Upper lobe of left lung (tissue), 6 donors: Measurements from ENCODE around the gene MOGAT2. TPM values are rescaled to one million over a fixed set of nuclear protein-coding genes. Genes with fewer than 3 reads are reported as not detected.

ENCODE experiments used
- ATAC-seq, 2 donors: fragments of 200-7000 bp; cut with Tn5 transposase; one replicate each; pipeline ENCODE4 v1.9.1; 2022; ENCODE audit warnings: mild to moderate bottlenecking in 2 of 2, moderate library complexity in 2 of 2; ENCODE audit not compliant: low FRiP score in 2 of 2
- DNase-seq, 2 donors: peaks; one replicate each; pipeline ENCODE4 v3.0.0-alpha.2; 2019 to 2020
- H3K27ac ChIP-seq, 4 donors: fragments of 200-600 bp; sonication (generic); one replicate each; pipeline ENCODE4 v1.5.1; 2016 to 2019
- H3K27me3 ChIP-seq, 4 donors: fragments of 200-600 bp; sonication (generic); one replicate each; pipeline ENCODE4 v1.5.1; 2017 to 2019
- H3K36me3 ChIP-seq, 4 donors: fragments of 200-600 bp; sonication (generic); one replicate each; pipeline ENCODE4 v1.5.1; 2016 to 2019
- H3K4me1 ChIP-seq, 4 donors: fragments of 200-600 bp; sonication (generic); one replicate each; pipeline ENCODE4 v1.5.1; 2018 to 2019
- H3K4me3 ChIP-seq, 4 donors: fragments of 200-600 bp; sonication (generic); one replicate each; pipeline ENCODE4 v1.5.1; 2017 to 2019; ENCODE audit warnings: mild to moderate bottlenecking in 2 of 4, moderate library complexity in 1 of 4
- H3K9me3 ChIP-seq, 4 donors: fragments of 200-600 bp; sonication (generic); one replicate each; pipeline ENCODE4 v1.5.1; 2018 to 2019
- CTCF ChIP-seq, 6 experiments: fragments of 450-650 bp in 4 of 6; fragments of 200-600 bp in 2 of 6; sonication (generic) in 2 of 6; IDR thresholded peaks; one replicate each; pipeline ENCODE4 v1.5.1; 2016 to 2019; ENCODE audit warnings: antibody characterized with exemption in 6 of 6
- EP300 ChIP-seq, 4 donors: sonication (generic); formaldehyde crosslinking; IDR thresholded peaks; one replicate each; pipeline ENCODE4 v1.5.1; 2017; ENCODE audit warnings: antibody characterized with exemption in 4 of 4, control low read depth in 2 of 4
- POLR2A ChIP-seq, 4 donors: fragments of 450-650 bp; IDR thresholded peaks; one replicate each; pipeline ENCODE4 v1.5.1; 2016 to 2017; ENCODE audit warnings: antibody characterized with exemption in 4 of 4, mild to moderate bottlenecking in 2 of 4
- POLR2AphosphoS5 ChIP-seq, 2 donors: sonication (generic); formaldehyde crosslinking; IDR thresholded peaks; one replicate each; pipeline ENCODE4 v1.5.1; 2017; ENCODE audit warnings: antibody characterized with exemption in 2 of 2
- WGBS, 2 donors: methylation state at CpG; one replicate each; pipeline ENCODE4 v1.1.5; 2017 to 2018; 5-methylcytosine and 5-hydroxymethylcytosine counted together
- small RNA-seq, 4 donors: library from RNA; depleted of rRNA; stranded (forward); fragments of <200 nt; gene quantifications; one replicate each; pipeline ENCODE3, GENCODE V24; 2016
- total RNA-seq, 6 donors: library from RNA; depleted of rRNA in 4 of 6; stranded (reverse); fragments of >200 nt in 4 of 6; gene quantifications; one replicate each; pipeline versions ENCODE4 v1.1.0 to v1.2.1, GENCODE V29; 2016 to 2021
- donor health status: DM: no; HTN: no; CAD: no; lungs with moderate emphysema.
- donor health status: DM: no; HTN: yes; CAD: no; lungs with severe emphysema.

The MOGAT2 gene
- total RNA-seq, 6 donors from 2014 or later = 0.11 to 0.13 TPM; not detected in 4

DNA sequence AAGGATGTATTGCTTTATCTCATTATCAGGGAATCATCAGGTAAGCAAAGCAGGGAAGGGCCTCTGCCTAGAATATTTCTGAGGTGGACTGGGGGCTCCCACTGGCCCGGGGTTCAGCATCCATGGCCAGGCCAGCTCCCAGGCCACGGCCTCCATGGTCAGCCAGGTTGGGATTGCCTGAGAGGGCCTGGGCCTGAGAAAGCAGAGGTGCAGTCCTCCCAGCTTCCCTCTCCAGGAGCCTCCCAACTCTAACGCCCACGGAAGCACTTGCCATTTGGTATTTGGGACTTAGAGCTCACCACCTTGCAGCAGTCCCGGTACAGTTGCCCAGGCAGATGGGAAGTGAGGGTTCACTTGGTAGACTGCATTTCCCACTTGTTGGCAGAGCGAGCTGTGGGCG lies 63.7 kb downstream of the MOGAT2 start:
- H3K27me3 ChIP-seq = no peaks in the 10 kb centered on the region
- TF ChIP-seq POLR2AphosphoS5 (IDR thresholded peaks at IDR 0.05) (no peak), POLR2A (IDR thresholded peaks at IDR 0.05) (no peak), EP300 (IDR thresholded peaks at IDR 0.05) (no peak), CTCF (IDR thresholded peaks at IDR 0.05) (no peak)
- H3K4me3 ChIP-seq = no peak overlapping the region
- H3K9me3 ChIP-seq = no peaks in the 10 kb centered on the region
- DNase-seq = no peak
- H3K4me1 ChIP-seq = peaks cover 0 to 5% (median 1%) of the 10 kb centered on the region in 4 donors
- 94 to 96% methylated on average over 3 to 6 of the region's 7 CpGs for WGBS, 2 donors
- H3K36me3 ChIP-seq = no peaks in the 10 kb centered on the region
- no peak overlapping the region for H3K27ac ChIP-seq
- ATAC-seq = no peak

DNA sequence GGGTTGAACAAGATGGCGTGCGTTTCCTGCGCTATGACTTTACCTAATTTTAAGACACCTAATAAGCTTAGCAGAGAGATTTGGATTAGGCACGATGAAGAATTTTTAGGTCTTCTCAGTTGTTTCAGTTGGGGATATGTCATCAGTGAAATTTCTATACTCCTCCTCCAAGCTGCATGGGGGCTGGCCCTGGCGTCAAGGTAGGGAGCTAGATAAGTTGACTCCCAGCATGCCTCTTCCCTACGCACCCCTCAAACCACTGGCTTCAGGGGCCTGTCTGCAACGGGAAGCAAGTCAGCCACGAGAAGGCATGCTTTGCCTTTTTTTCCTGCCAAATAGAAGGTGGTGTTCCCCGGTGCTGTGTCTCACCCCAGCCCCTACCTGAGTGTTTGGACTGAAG lies 64.2 kb downstream of the MOGAT2 start:
- DNase-seq = no peak
- Histone ChIP-seq H3K36me3 (no peaks in the 10 kb centered on the region), H3K27ac (no peak overlapping the region), H3K27me3 (no peaks in the 10 kb centered on the region), H3K4me1 (peaks cover 0 to 5% (median 1%) of the 10 kb centered on the region in 4 donors), H3K9me3 (no peaks in the 10 kb centered on the region), H3K4me3 (no peak overlapping the region)
- ATAC-seq = no peak
- WGBS, 2 donors = 90 to 93% methylated on average over 7 to 9 of the region's 9 CpGs
- TF ChIP-seq CTCF (IDR thresholded peaks at IDR 0.05) = no peak
- TF ChIP-seq EP300 (IDR thresholded peaks at IDR 0.05) = no peak
- TF ChIP-seq POLR2A (IDR thresholded peaks at IDR 0.05) = no peak
- TF ChIP-seq POLR2AphosphoS5 (IDR thresholded peaks at IDR 0.05) = no peak

Small RNA genes within 50 kb of the gene (small RNA-seq; reads per million reads assigned to genes)
- gene RN7SL786P = 0 reads per million in 4 donors

Other genes starting within 250 kb of the MOGAT2 start
- gene GDPD5, start 191.9 kb upstream of the MOGAT2 start, total RNA-seq = 10 to 100 TPM in 4 of 6 donors, 1 to 10 TPM in 2; 5.7 to 34.6 (median 14.0) TPM
- gene SERPINH1, start 155.6 kb upstream of the MOGAT2 start, total RNA-seq = 100 to 1,000 TPM in 5 of 6 donors, 10 to 100 TPM in 1; 95.9 to 266 (median 145) TPM
- gene MAP6, start 48.8 kb upstream of the MOGAT2 start, total RNA-seq = 10 to 100 TPM in 2 of 6 donors, 1 to 10 TPM in 4; 3.5 to 17.6 (median 8.9) TPM
- gene DGAT2, start 50.9 kb downstream of the MOGAT2 start, total RNA-seq = 10 to 100 TPM in 3 of 6 donors, 1 to 10 TPM in 3; 2.1 to 17.3 (median 10.4) TPM
- 10 to 100 TPM; 23.3 to 72.3 (median 28.5) TPM for gene UVRAG, start 97.4 kb downstream of the MOGAT2 start, total RNA-seq